Embryonic facial prominence (tissue), 1 donor: Measurements from ENCODE around the gene ASB13.
"Not testable (repeated sequence)": the region's sequence is repeated elsewhere in the genome, so short reads cannot be mapped to it uniquely, and the experiment has no call there.

Source experiments
- DNase-seq: peaks from one replicate; pipeline ENCODE4 v3.0.0-alpha.2; 2016; ENCODE audit errors: extremely low spot score

Gene ASB13

GRCh38 chr10:5623081-5623748 lies 43.2 kb downstream of the ASB13 start:
- DNase-seq, result no peak

- DNase-seq, result no peak
Observed at GRCh38 chr10:5622186-5622960, 44.0 kb downstream of the ASB13 start.

- DNase-seq, result not testable (repeated sequence)
Observed at GRCh38 chr10:5621371-5621770, 45.0 kb downstream of the ASB13 start.

GRCh38 chr10:5620966-5621365 lies 45.4 kb downstream of the ASB13 start:
- DNase-seq, result no peak

- no peak for DNase-seq
Observed at GRCh38 chr10:5620223-5620721, 46.1 kb downstream of the ASB13 start.

- DNase-seq, result peak; percentile 83
Observed at GRCh38 chr10:5619362-5620211, 46.8 kb downstream of the ASB13 start.

GRCh38 chr10:5618829-5619228 lies 47.6 kb downstream of the ASB13 start:
- DNase-seq, result no peak

- no peak for DNase-seq
Observed at GRCh38 chr10:5618042-5618441, 48.4 kb downstream of the ASB13 start.

- no peak for DNase-seq
Observed at GRCh38 chr10:5617521-5617920, 48.9 kb downstream of the ASB13 start.

GRCh38 chr10:5616836-5617235 lies 49.6 kb downstream of the ASB13 start:
- DNase-seq, result peak; percentile 27

- no peak for DNase-seq
Observed at GRCh38 chr10:5616046-5616445, 50.3 kb downstream of the ASB13 start.

- peak; percentile 14 for DNase-seq
Observed at GRCh38 chr10:5615316-5615715, 51.1 kb downstream of the ASB13 start.

- peak; percentile 68 for DNase-seq
Observed at GRCh38 chr10:5614155-5614721, 52.2 kb downstream of the ASB13 start.

- no peak for DNase-seq
Observed at GRCh38 chr10:5613481-5614154, 52.8 kb downstream of the ASB13 start.

GRCh38 chr10:5611899-5612680 lies 54.3 kb downstream of the ASB13 start:
- no peak for DNase-seq

- no peak for DNase-seq
Observed at GRCh38 chr10:5609952-5610616, 56.3 kb downstream of the ASB13 start.

GRCh38 chr10:5608608-5609220 lies 57.7 kb downstream of the ASB13 start:
- DNase-seq, result no peak

GRCh38 chr10:5607594-5607993 lies 58.8 kb downstream of the ASB13 start:
- no peak for DNase-seq

GRCh38 chr10:5606864-5607263 lies 59.5 kb downstream of the ASB13 start:
- no peak for DNase-seq
